GM12878 (cell line): Measurements from ENCODE around the gene MEG3. TPM values are rescaled to one million over a fixed set of nuclear protein-coding genes. Genes with fewer than 3 reads are reported as not detected.

Experiments used
- ATAC-seq: fragments of 200-7000 bp; cut with Tn5 transposase; 3 replicates; pipeline ENCODE4 v1.9.1; 2020; ENCODE audit warnings: mild to moderate bottlenecking, moderate library complexity
- BruUV-seq: library from RNA; stranded (reverse); fragments of 400-500 nt; replicated peaks from 2 replicates; lab custom pipeline; 2021; lab: Mats Ljungman, UMichigan
- CTCF ChIA-PET: fragments of 300-600 bp; sonication (Branson Sonifier 250); formaldehyde crosslinking; extraction: SDS; loops from one replicate; lab custom pipeline; 2021; ENCODE audit warnings: inconsistent platforms; lab: Yijun Ruan, JAX
- POLR2A ChIA-PET: fragments of 350-600 bp; formaldehyde crosslinking; extraction: SDS; loops from one replicate; lab custom pipeline; 2021; ENCODE audit warnings: inconsistent platforms; lab: Charles Lee
- RAD21 ChIA-PET: fragments of 300-600 bp; sonication (Branson Sonifier 250); formaldehyde crosslinking; loops from one replicate; lab custom pipeline; 2023; ENCODE audit warnings: antibody characterized with exemption; ENCODE audit not compliant: unreplicated experiment; lab: Charles Lee
- SMC1A ChIA-PET: fragments of 300-600 bp; sonication (Branson Sonifier 250); formaldehyde crosslinking; loops from one replicate; lab custom pipeline; 2023; ENCODE audit not compliant: unreplicated experiment, uncharacterized antibody; lab: Charles Lee
- DNase-seq: peaks from one replicate; pipeline ENCODE4 v3.0.0-alpha.2; 2011; ENCODE audit warnings: low read depth, low spot score
- FAIRE-seq: peaks from 3 replicates; lab custom pipeline; 2011; peaks lifted over from hg19 to GRCh38; lab: Jason Lieb, UNC
- H2AFZ ChIP-seq: 2 replicates; pipeline ENCODE4 v1.6.0; 2011; ENCODE audit warnings: low read depth, low read length, control low read depth; ENCODE audit not compliant: control insufficient read depth
- H3K27ac ChIP-seq: 2 replicates; pipeline ENCODE4 v1.5.1; 2011; ENCODE audit warnings: control low read depth; ENCODE audit not compliant: control insufficient read depth, insufficient read depth
- H3K27me3 ChIP-seq, 2 experiments: replicated peaks in 1 of 2; 2 replicates each; pipeline versions ENCODE4 v1.6.0 to v1.6.1; 2011; ENCODE audit warnings: low read length in 1 of 2; ENCODE audit not compliant: control insufficient read depth in 2 of 2, insufficient read depth in 2 of 2
- H3K36me3 ChIP-seq, 2 experiments: 2 replicates each; pipeline ENCODE4 v1.5.1; 2011; ENCODE audit warnings: low read length in 1 of 2; ENCODE audit not compliant: control insufficient read depth in 2 of 2, insufficient read depth in 2 of 2
- H3K4me1 ChIP-seq: 2 replicates; pipeline ENCODE4 v1.6.1; 2011; ENCODE audit warnings: mild to moderate bottlenecking, low read length, moderate library complexity, mixed read lengths; ENCODE audit not compliant: control insufficient read depth, insufficient read depth
- H3K4me2 ChIP-seq: 2 replicates; pipeline ENCODE4 v1.6.0; 2011; ENCODE audit warnings: control low read depth; ENCODE audit not compliant: control insufficient read depth, insufficient read depth
- H3K4me3 ChIP-seq: fragments of 200-600 bp; sonication (generic); 2 replicates; pipeline ENCODE4 v1.5.1; 2016
- H3K79me2 ChIP-seq: 2 replicates; pipeline ENCODE4 v1.6.0; 2011; ENCODE audit warnings: low read length; ENCODE audit not compliant: control insufficient read depth, insufficient read depth
- H3K9ac ChIP-seq: 2 replicates; pipeline ENCODE4 v1.8.0; 2011; ENCODE audit warnings: low read length, control low read depth, mixed read lengths; ENCODE audit not compliant: control insufficient read depth, insufficient read depth
- H3K9me3 ChIP-seq: replicated peaks from 3 replicates; pipeline ENCODE4 v1.5.1; 2011; ENCODE audit warnings: mild to moderate bottlenecking, low read length; ENCODE audit not compliant: control insufficient read depth, insufficient read depth
- H4K20me1 ChIP-seq: 2 replicates; pipeline ENCODE4 v1.6.0; 2011; ENCODE audit not compliant: control insufficient read depth, insufficient read depth
- BMI1 ChIP-seq: fragments of 450-650 bp; IDR thresholded peaks from 2 replicates; pipeline ENCODE4 v1.6.1; 2016; ENCODE audit warnings: mild to moderate bottlenecking, moderate library complexity, borderline replicate concordance
- ETV6 ChIP-seq, 2 experiments: fragments of 450-650 bp in 1 of 2; IDR thresholded peaks in 1 of 2; conservative IDR thresholded peaks in 1 of 2; 2 replicates each; pipeline ENCODE4 v1.6.1; 2014; ENCODE audit warnings: antibody characterized with exemption in 1 of 2, borderline replicate concordance in 1 of 2, low read depth in 1 of 2, mild to moderate bottlenecking in 1 of 2, moderate library complexity in 1 of 2
- GATAD2B ChIP-seq: fragments of 450-650 bp; conservative IDR thresholded peaks from 2 replicates; pipeline ENCODE4 v1.6.1; 2017; ENCODE audit warnings: low read depth, mild to moderate bottlenecking, moderate library complexity
- KAT2A ChIP-seq: conservative IDR thresholded peaks from 2 replicates; pipeline ENCODE4 v1.6.1; 2011; ENCODE audit warnings: low read depth, low read length; ENCODE audit not compliant: control insufficient read depth
- SMAD5 ChIP-seq: IDR thresholded peaks from 2 replicates; pipeline ENCODE4 v1.6.1; 2016; ENCODE audit warnings: antibody characterized with exemption, low read depth
- SMC3 ChIP-seq: IDR thresholded peaks from 2 replicates; pipeline ENCODE4 v1.6.1; 2011; ENCODE audit warnings: low read length, improper control_type of control experiment, borderline replicate concordance
- TARDBP ChIP-seq: IDR thresholded peaks from 2 replicates; pipeline ENCODE4 v1.6.1; 2016; ENCODE audit warnings: borderline replicate concordance
- ZNF274 ChIP-seq: IDR thresholded peaks from one replicate; pipeline ENCODE4 v1.8.0; 2011; ENCODE audit not compliant: insufficient read length, insufficient read depth
- WGBS: methylation state at CpG from one replicate; pipeline ENCODE4 v1.1.6; 2016; ENCODE audit warnings: low lambda C conversion rate; ENCODE audit not compliant: insufficient replicate concordance, insufficient coverage; ENCODE audit errors: missing lambda C conversion rate; 5-methylcytosine and 5-hydroxymethylcytosine counted together
- in situ Hi-C: fragments of 300-500 bp; cut with MboI; formaldehyde crosslinking; loops from 9 replicates; pipeline ENCODE4 v1.14.3; 2018; ENCODE audit warnings: mixed read lengths
- intact Hi-C: fragments of 100-400 bp; cut with micrococcal nuclease; formaldehyde crosslinking; loops from one replicate; pipeline ENCODE4 v1.14.2; 2022; ENCODE audit not compliant: unreplicated experiment
- polyA plus RNA-seq, 11 experiments: library from polyadenylated mRNA; depleted of rRNA in 4 of 11; unstranded in 6 of 11; stranded (reverse) in 5 of 11; fragments of >200 nt; fragmentation: Nextera tagmentation in 4 of 11; fragmentation: Illumina TruSeq in 1 of 11; extraction: Ambion mirVana in 4 of 11; extraction: Trizol in 1 of 11; gene quantifications; 1 replicate in 1 of 11; 2 replicates in 10 of 11; pipeline versions ENCODE4 v1.2.1 to v1.2.3, GENCODE V29; 2011 to 2016; ENCODE audit warnings: inconsistent platforms in 2 of 11, missing spikeins in 2 of 11, low read depth in 1 of 11
- total RNA-seq, 4 experiments: library from RNA; depleted of rRNA in 3 of 4; stranded (reverse); fragments of >200 nt in 3 of 4; fragmentation: Illumina TruSeq in 1 of 4; extraction: Trizol in 1 of 4; gene quantifications; 2 replicates each; pipeline versions ENCODE4 v1.2.1 to v1.2.3, GENCODE V29; 2013 to 2021
- TF ChIP-seq, protein P1 (sequence below): fragments of 450-650 bp; IDR thresholded peaks from 2 replicates; pipeline ENCODE4 v1.6.1; 2017; ENCODE audit warnings: antibody characterized with exemption, mild to moderate bottlenecking, moderate library complexity
- TF ChIP-seq, protein P2 (sequence below): fragments of 150-350 bp; IDR thresholded peaks from 2 replicates; pipeline ENCODE4 v1.6.1; 2016; ENCODE audit warnings: low read depth, low read length

The MEG3 gene
- total and polyA plus RNA-seq, 10 of the 15 experiments (the other 5 are each of a cell fraction or from before 2014, with no cell fraction given): 0.03 to 2.9 (median 0.95) TPM; not detected in 7

DNA sequence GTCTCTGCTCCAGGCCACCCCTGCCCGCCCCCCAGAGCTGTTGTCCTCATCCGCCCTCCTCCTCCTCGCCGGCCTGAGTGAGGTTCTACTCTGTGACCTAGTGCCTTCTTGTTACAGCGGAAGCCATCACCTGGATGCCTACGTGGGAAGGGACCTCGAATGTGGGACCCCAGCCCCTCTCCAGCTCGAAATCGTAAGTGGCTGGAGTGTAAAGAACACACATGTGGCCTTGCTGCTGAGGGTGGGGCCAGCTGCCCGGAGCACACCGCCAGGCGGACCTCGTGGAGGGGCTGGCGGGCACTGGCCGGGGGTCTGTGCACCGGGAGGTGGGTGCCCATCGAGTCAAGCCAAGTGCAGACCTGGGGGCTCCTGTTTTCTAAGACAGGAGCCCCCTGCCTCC, 19.4 kb downstream of the MEG3 start (continued):
- TF ChIP-seq GATAD2B (no peak), ZNF274 (no peak), BMI1 (no peak), KAT2A (no peak), SMC3 (no peak)

DNA sequence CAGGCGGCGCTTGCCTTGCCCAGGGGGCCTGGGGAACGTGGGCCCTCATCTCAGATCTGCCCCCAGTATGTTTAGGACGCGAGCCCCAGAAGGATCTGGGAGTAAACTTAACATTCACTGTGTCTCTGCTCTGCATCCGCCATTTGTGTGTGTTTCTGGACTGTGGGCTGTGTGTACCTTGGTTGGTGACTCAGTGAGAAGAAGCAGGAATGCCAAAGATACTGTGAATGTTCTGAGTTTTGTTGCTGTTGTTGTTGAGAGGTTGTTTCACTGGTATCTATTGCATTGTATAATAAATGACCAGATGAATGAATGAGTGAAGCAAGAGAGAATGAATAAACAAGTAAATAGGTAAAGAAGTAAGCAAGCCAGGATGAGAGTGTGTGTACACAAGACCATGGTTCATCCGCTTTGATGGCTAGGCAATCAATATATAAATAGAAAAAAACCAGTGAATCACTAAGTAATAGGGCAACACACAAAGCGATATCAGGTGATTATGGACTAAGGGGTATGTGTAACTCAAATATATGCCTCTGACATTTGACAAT, 20.5 kb downstream of the MEG3 start:
- intact Hi-C loops (no loop called here), in situ Hi-C loops (no loop called here)
- Histone ChIP-seq H3K4me1 (no peaks in the 10 kb centered on the region), H3K9me3 (no peaks in the 10 kb centered on the region), H3K4me2 (no peak overlapping the region), H3K27ac (no peak overlapping the region), H4K20me1 (no peaks in the 10 kb centered on the region), H2AFZ (no peak overlapping the region), H3K4me3 (no peak overlapping the region), H3K27me3 (no peaks in the 10 kb centered on the region), H3K36me3 (no peaks in the 10 kb centered on the region), H3K9ac (no peak overlapping the region), H3K79me2 (no peaks in the 10 kb centered on the region)
- ChIA-PET RAD21 (no interaction called here), POLR2A (no interaction called here), CTCF (no interaction called here), SMC1A (no interaction called here)
- ATAC-seq: no peak
- TF ChIP-seq, protein P1, sequence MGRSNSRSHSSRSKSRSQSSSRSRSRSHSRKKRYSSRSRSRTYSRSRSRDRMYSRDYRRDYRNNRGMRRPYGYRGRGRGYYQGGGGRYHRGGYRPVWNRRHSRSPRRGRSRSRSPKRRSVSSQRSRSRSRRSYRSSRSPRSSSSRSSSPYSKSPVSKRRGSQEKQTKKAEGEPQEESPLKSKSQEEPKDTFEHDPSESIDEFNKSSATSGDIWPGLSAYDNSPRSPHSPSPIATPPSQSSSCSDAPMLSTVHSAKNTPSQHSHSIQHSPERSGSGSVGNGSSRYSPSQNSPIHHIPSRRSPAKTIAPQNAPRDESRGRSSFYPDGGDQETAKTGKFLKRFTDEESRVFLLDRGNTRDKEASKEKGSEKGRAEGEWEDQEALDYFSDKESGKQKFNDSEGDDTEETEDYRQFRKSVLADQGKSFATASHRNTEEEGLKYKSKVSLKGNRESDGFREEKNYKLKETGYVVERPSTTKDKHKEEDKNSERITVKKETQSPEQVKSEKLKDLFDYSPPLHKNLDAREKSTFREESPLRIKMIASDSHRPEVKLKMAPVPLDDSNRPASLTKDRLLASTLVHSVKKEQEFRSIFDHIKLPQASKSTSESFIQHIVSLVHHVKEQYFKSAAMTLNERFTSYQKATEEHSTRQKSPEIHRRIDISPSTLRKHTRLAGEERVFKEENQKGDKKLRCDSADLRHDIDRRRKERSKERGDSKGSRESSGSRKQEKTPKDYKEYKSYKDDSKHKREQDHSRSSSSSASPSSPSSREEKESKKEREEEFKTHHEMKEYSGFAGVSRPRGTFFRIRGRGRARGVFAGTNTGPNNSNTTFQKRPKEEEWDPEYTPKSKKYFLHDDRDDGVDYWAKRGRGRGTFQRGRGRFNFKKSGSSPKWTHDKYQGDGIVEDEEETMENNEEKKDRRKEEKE: no peak
- TF ChIP-seq ETV6 (conservative IDR thresholded peaks at IDR 0.05 in 1 of 2, IDR thresholded peaks at IDR 0.05 in 1 of 2; ENCODE audit: borderline replicate concordance in 1 of 2, low read depth in 1 of 2) (no peak), SMAD5 (no peak), TARDBP (no peak)
- TF ChIP-seq, protein P2, sequence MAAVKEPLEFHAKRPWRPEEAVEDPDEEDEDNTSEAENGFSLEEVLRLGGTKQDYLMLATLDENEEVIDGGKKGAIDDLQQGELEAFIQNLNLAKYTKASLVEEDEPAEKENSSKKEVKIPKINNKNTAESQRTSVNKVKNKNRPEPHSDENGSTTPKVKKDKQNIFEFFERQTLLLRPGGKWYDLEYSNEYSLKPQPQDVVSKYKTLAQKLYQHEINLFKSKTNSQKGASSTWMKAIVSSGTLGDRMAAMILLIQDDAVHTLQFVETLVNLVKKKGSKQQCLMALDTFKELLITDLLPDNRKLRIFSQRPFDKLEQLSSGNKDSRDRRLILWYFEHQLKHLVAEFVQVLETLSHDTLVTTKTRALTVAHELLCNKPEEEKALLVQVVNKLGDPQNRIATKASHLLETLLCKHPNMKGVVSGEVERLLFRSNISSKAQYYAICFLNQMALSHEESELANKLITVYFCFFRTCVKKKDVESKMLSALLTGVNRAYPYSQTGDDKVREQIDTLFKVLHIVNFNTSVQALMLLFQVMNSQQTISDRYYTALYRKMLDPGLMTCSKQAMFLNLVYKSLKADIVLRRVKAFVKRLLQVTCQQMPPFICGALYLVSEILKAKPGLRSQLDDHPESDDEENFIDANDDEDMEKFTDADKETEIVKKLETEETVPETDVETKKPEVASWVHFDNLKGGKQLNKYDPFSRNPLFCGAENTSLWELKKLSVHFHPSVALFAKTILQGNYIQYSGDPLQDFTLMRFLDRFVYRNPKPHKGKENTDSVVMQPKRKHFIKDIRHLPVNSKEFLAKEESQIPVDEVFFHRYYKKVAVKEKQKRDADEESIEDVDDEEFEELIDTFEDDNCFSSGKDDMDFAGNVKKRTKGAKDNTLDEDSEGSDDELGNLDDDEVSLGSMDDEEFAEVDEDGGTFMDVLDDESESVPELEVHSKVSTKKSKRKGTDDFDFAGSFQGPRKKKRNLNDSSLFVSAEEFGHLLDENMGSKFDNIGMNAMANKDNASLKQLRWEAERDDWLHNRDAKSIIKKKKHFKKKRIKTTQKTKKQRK: no peak
- FAIRE-seq: no peak
- no TSS peak for BruUV-seq
- 39% methylated on average over 8 of the region's 8 CpGs for WGBS
- DNase-seq: no peak
